ENCODE results near the gene JPH2. TPM values are rescaled to one million over a fixed set of nuclear protein-coding genes. Genes with fewer than 3 reads are reported as not detected.
"Not testable (repeated sequence)": the region's sequence is repeated elsewhere in the genome, so short reads cannot be mapped to it uniquely, and the experiment has no call there.

JPH2 gene
- total RNA-seq, 6 donors from 2014 or later: 3.5 to 9.2 (median 5.0) TPM

DNA sequence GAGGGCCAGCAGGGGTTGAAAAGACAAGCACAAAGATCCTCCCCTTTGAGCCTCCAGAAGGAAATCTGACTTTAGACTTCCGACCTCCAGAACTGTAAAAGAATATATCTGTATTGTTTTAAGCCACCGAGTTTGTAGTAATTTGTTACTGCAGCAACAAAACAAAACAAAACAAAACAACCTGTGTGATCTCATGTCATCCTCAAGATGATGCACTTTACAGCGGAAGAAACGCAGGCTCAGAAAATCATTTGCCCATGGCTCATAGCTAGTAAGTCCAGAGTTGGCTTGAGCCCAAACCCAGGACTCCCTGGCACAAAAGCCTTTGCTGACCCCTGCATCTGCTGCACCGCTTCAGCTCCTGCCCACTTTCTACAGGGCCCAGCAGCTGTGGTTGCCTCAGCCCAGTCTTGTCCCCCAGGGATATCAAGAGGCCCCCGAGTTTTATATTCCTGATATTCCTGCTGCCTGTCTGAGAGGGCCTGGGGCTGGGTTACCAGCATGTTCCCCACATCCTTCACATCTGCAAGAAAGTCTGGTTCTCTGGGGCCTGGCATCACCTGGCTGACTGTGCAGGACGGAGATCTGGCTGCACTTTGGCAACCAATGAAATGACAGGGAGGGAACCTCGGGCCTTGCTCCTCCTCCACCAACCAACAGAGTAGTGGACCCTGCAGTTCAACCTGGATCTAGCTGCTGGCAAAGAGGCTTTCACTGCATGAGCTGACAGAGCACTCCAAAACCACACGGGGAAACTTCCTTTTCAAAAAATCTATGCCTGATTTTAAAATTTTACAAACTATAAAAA is 56.9 kb downstream of the JPH2 start:
- ATAC-seq (ENCODE audit: low FRiP score in 2 of 2): no peak
- TF ChIP-seq CTCF (IDR thresholded peaks at IDR 0.05): no peak
- TF ChIP-seq EP300 (IDR thresholded peaks at IDR 0.05): no peak
- no peak for TF ChIP-seq POLR2A (IDR thresholded peaks at IDR 0.05)
- no peak for TF ChIP-seq POLR2AphosphoS5 (IDR thresholded peaks at IDR 0.05)
- H3K4me3 ChIP-seq: no peak overlapping the region
- no peaks in the 10 kb centered on the region for H3K4me1 ChIP-seq
- WGBS, 2 donors: 65 to 66% methylated on average over 6 to 9 of the region's 9 CpGs
- H3K9me3 ChIP-seq: no peaks in the 10 kb centered on the region
- H3K27me3 ChIP-seq: no peaks in the 10 kb centered on the region
- no peaks in the 10 kb centered on the region for H3K36me3 ChIP-seq
- H3K27ac ChIP-seq: no peak overlapping the region
- DNase-seq: no peak

GRCh38 chr20:44129300-44129699 is 57.7 kb downstream of the JPH2 start:
- ATAC-seq (ENCODE audit: low FRiP score in 2 of 2): not testable (repeated sequence)

DNA sequence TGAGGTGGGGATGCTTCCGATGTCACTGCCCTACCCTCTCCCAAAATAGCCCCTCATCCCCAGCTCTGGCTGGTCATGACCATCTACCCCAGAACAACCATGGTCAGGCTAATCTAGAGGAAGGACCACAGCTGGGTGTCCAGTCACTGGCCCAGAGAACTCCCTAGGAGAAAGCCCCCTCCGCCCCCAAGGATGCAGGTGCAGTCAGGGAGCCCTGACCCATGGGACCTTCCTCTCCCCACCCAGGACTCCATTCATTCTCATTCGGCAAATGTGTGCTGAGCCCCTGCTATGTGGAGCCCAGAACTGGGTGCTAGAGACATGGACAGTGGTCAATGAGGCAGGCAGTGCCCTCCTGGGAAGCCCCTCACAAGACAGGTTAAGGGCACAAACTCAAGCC is 60.5 kb downstream of the JPH2 start:
- Histone ChIP-seq H3K4me1 (no peaks in the 10 kb centered on the region), H3K27me3 (no peaks in the 10 kb centered on the region), H3K9me3 (no peaks in the 10 kb centered on the region), H3K36me3 (no peaks in the 10 kb centered on the region), H3K4me3 (no peak overlapping the region), H3K27ac (no peak overlapping the region)
- ATAC-seq (ENCODE audit: low FRiP score in 2 of 2) (peak in 1 of 2 donors; percentile 27), DNase-seq (no peak)
- WGBS, 2 donors: 91 to 100% methylated on average over 2 to 3 of the region's 3 CpGs
- TF ChIP-seq POLR2AphosphoS5 (IDR thresholded peaks at IDR 0.05) (no peak), POLR2A (IDR thresholded peaks at IDR 0.05) (no peak), EP300 (IDR thresholded peaks at IDR 0.05) (no peak), CTCF (IDR thresholded peaks at IDR 0.05) (no peak)

More at GRCh38 chr20:44129300-44129699, 57.7 kb downstream of the JPH2 start:
- not testable (repeated sequence) for H3K9me3 ChIP-seq, H3K4me3 ChIP-seq, H3K36me3 ChIP-seq, H3K27ac ChIP-seq, DNase-seq, H3K27me3 ChIP-seq, H3K4me1 ChIP-seq
- WGBS, 2 donors: 81 to 87% methylated on average over 7 of the region's 7 CpGs

GRCh38 chr20:44125332-44126127 is 61.5 kb downstream of the JPH2 start:
- 68 to 73% methylated on average over 11 to 12 of the region's 12 CpGs for WGBS, 2 donors
- Histone ChIP-seq H3K9me3 (no peaks in the 10 kb centered on the region), H3K27ac (no peak overlapping the region), H3K36me3 (no peaks in the 10 kb centered on the region), H3K4me1 (no peaks in the 10 kb centered on the region), H3K27me3 (no peaks in the 10 kb centered on the region), H3K4me3 (no peak overlapping the region)
- TF ChIP-seq POLR2A (IDR thresholded peaks at IDR 0.05) (no peak), EP300 (IDR thresholded peaks at IDR 0.05) (no peak), CTCF (IDR thresholded peaks at IDR 0.05) (no peak), POLR2AphosphoS5 (IDR thresholded peaks at IDR 0.05) (no peak)
- ATAC-seq (ENCODE audit: low FRiP score in 2 of 2): no peak
- DNase-seq: no peak

GRCh38 chr20:44123874-44124535 is 63.0 kb downstream of the JPH2 start:
- WGBS, 2 donors: 86 to 92% methylated on average over 8 of the region's 8 CpGs
- Histone ChIP-seq H3K36me3 (no peaks in the 10 kb centered on the region), H3K4me1 (no peaks in the 10 kb centered on the region), H3K27me3 (no peaks in the 10 kb centered on the region), H3K27ac (no peak overlapping the region), H3K9me3 (no peaks in the 10 kb centered on the region), H3K4me3 (no peak overlapping the region)
- TF ChIP-seq POLR2AphosphoS5 (IDR thresholded peaks at IDR 0.05) (no peak), POLR2A (IDR thresholded peaks at IDR 0.05) (no peak), EP300 (IDR thresholded peaks at IDR 0.05) (no peak), CTCF (IDR thresholded peaks at IDR 0.05) (no peak)
- ATAC-seq (ENCODE audit: low FRiP score in 2 of 2): no peak
- no peak for DNase-seq
